NCI-H774 (cell line): ENCODE results near the gene SMDT1.
"Not testable (repeated sequence)": the region's sequence is repeated elsewhere in the genome, so short reads cannot be mapped to it uniquely, and the experiment has no call there.

Experiments used
- DNase-seq: peaks from one replicate; lab custom pipeline; 2025; lab: John Stamatoyannopoulos, UW

SMDT1 gene

GRCh38 chr22:42111798-42112197, 32.3 kb downstream of the SMDT1 start:
- DNase-seq: no peak

- DNase-seq: not testable (repeated sequence)
These were observed 33.3 kb downstream of the SMDT1 start for GRCh38 chr22:42112793-42113192.

GRCh38 chr22:42114721-42115120, 35.2 kb downstream of the SMDT1 start:
- DNase-seq: no peak

GRCh38 chr22:42115420-42115830, 35.9 kb downstream of the SMDT1 start:
- not testable (repeated sequence) for DNase-seq

GRCh38 chr22:42116848-42117424, 37.4 kb downstream of the SMDT1 start:
- no peak for DNase-seq

- DNase-seq: not testable (repeated sequence)
These were observed 40.9 kb downstream of the SMDT1 start for GRCh38 chr22:42120231-42121021.

GRCh38 chr22:42123529-42123928, 44.0 kb downstream of the SMDT1 start:
- DNase-seq: not testable (repeated sequence)

GRCh38 chr22:42127606-42128005, 48.1 kb downstream of the SMDT1 start:
- DNase-seq: no peak

GRCh38 chr22:42128007-42128406, 48.5 kb downstream of the SMDT1 start:
- DNase-seq: not testable (repeated sequence)

GRCh38 chr22:42128776-42129694, 49.5 kb downstream of the SMDT1 start:
- DNase-seq: not testable (repeated sequence)

- DNase-seq: not testable (repeated sequence)
These were observed 50.7 kb downstream of the SMDT1 start for GRCh38 chr22:42130182-42130581.

GRCh38 chr22:42130639-42131431, 51.3 kb downstream of the SMDT1 start, which contains the start of gene CYP2D6:
CYP2D6 (minus strand) TSS chr22:42130810; CDS start chr22:42130791, 19 bp downstream.
- DNase-seq: not testable (repeated sequence)

GRCh38 chr22:42131562-42131961, 52.1 kb downstream of the SMDT1 start:
- no peak for DNase-seq

- no peak for DNase-seq
These were observed 53.0 kb downstream of the SMDT1 start for GRCh38 chr22:42132457-42132856.
